CD14-positive monocyte (primary cell): ENCODE data around the gene HTRA3. TPM values are rescaled to one million over a fixed set of nuclear protein-coding genes. Genes with fewer than 3 reads are reported as not detected.

Experiments
- DNase-seq, 3 donors: peaks; one replicate each; pipeline ENCODE4 v3.0.0-alpha.2; 2011 to 2022
- H2AFZ ChIP-seq: 2 replicates; pipeline ENCODE4 v1.6.0; 2012; ENCODE audit warnings: mild to moderate bottlenecking, low read depth, low read length, inconsistent platforms; ENCODE audit not compliant: insufficient read depth, poor library complexity, severe bottlenecking
- H3K27ac ChIP-seq, 2 donors: 1 replicate in 1 of 2; 2 replicates in 1 of 2; pipeline ENCODE4 v1.5.1; 2012 to 2013; ENCODE audit warnings: low read length in 2 of 2, control low read depth in 1 of 2, inconsistent platforms in 1 of 2, low read depth in 1 of 2, mild to moderate bottlenecking in 1 of 2
- H3K27me3 ChIP-seq, 2 donors: one replicate each; pipeline versions ENCODE4 v1.6.0 to v1.6.1; 2011 to 2013; ENCODE audit warnings: low read length in 2 of 2; ENCODE audit not compliant: control insufficient read depth in 2 of 2, insufficient read depth in 2 of 2
- H3K36me3 ChIP-seq, 2 donors: replicated peaks in 1 of 2; 1 replicate in 1 of 2; 2 replicates in 1 of 2; pipeline versions ENCODE4 v1.5.1 to v1.6.1; 2012 to 2013; ENCODE audit warnings: low read length in 2 of 2, control low read depth in 1 of 2, inconsistent platforms in 1 of 2, mild to moderate bottlenecking in 1 of 2; ENCODE audit not compliant: insufficient read depth in 2 of 2, control insufficient read depth in 1 of 2
- H3K4me1 ChIP-seq, 2 donors: 1 replicate in 1 of 2; 2 replicates in 1 of 2; pipeline versions ENCODE4 v1.5.1 to v1.6.1; 2012 to 2013; ENCODE audit warnings: low read length in 2 of 2, control low read depth in 1 of 2, inconsistent platforms in 1 of 2, mild to moderate bottlenecking in 1 of 2, moderate library complexity in 1 of 2; ENCODE audit not compliant: insufficient read depth in 2 of 2, control insufficient read depth in 1 of 2
- H3K4me2 ChIP-seq: replicated peaks from 2 replicates; pipeline ENCODE3; 2012; ENCODE audit warnings: low read length, moderate library complexity, mild to moderate bottlenecking; ENCODE audit not compliant: poor library complexity, severe bottlenecking; ENCODE audit errors: extremely low read depth
- H3K4me3 ChIP-seq, 3 experiments: fragments of 200-600 bp in 1 of 3; sonication (generic) in 1 of 3; replicated peaks in 1 of 3; 1 replicate in 2 of 3; 2 replicates in 1 of 3; pipeline ENCODE4 v1.5.1; 2011 to 2013; ENCODE audit warnings: low read length in 3 of 3, mild to moderate bottlenecking in 3 of 3, control low read depth in 2 of 3, low read depth in 2 of 3, inconsistent platforms in 1 of 3, moderate library complexity in 1 of 3
- H3K79me2 ChIP-seq: 2 replicates; pipeline ENCODE4 v1.6.0; 2012; ENCODE audit warnings: mild to moderate bottlenecking, control low read depth, inconsistent platforms, low read length, moderate library complexity; ENCODE audit not compliant: insufficient read depth
- H3K9ac ChIP-seq: 2 replicates; pipeline ENCODE4 v1.6.0; 2017; ENCODE audit warnings: low read length, mild to moderate bottlenecking; ENCODE audit not compliant: insufficient read depth, poor library complexity, severe bottlenecking
- H3K9me3 ChIP-seq, 2 donors: replicated peaks in 1 of 2; 1 replicate in 1 of 2; 2 replicates in 1 of 2; pipeline versions ENCODE4 v1.5.1 to v1.6.1; 2012 to 2013; ENCODE audit warnings: low read length in 2 of 2, control low read depth in 1 of 2; ENCODE audit not compliant: control insufficient read depth in 1 of 2, insufficient read depth in 1 of 2
- H4K20me1 ChIP-seq: 2 replicates; pipeline ENCODE4 v1.6.0; 2012; ENCODE audit warnings: mild to moderate bottlenecking, low read length, control low read depth, moderate library complexity; ENCODE audit not compliant: insufficient read depth
- H3K27ac Mint-ChIP-seq, 7 donors: one replicate each; pipeline ENCODE4 v1.8.0; 2020; ENCODE audit warnings: mild to moderate bottlenecking in 7 of 7, mixed read lengths in 7 of 7, moderate library complexity in 6 of 7, inconsistent platforms in 2 of 7
- H3K27me3 Mint-ChIP-seq, 3 donors: one replicate each; pipeline ENCODE4 v1.8.0; 2021 to 2022; ENCODE audit warnings: low read depth in 3 of 3, mild to moderate bottlenecking in 3 of 3, mixed read lengths in 3 of 3, moderate library complexity in 3 of 3, inconsistent platforms in 1 of 3
- H3K36me3 Mint-ChIP-seq, 2 donors: one replicate each; pipeline ENCODE4 v1.8.0; 2020; ENCODE audit warnings: mixed read lengths in 2 of 2, inconsistent platforms in 1 of 2, mild to moderate bottlenecking in 1 of 2
- H3K4me1 Mint-ChIP-seq: one replicate; pipeline ENCODE4 v1.8.0; 2020; ENCODE audit warnings: mild to moderate bottlenecking, mixed read lengths
- H3K4me3 Mint-ChIP-seq, 2 donors: one replicate each; pipeline ENCODE4 v1.8.0; 2020; ENCODE audit warnings: mild to moderate bottlenecking in 2 of 2, mixed read lengths in 2 of 2, moderate library complexity in 1 of 2
- H3K9me3 Mint-ChIP-seq, 7 donors: one replicate each; pipeline ENCODE4 v1.8.0; 2020 to 2022; ENCODE audit warnings: mixed read lengths in 7 of 7, mild to moderate bottlenecking in 6 of 7, moderate library complexity in 6 of 7, inconsistent platforms in 2 of 7
- WGBS: methylation state at CpG from one replicate; pipeline ENCODE4 v1.1.5; 2013; ENCODE audit warnings: missing lambda C conversion rate; ENCODE audit not compliant: insufficient coverage; 5-methylcytosine and 5-hydroxymethylcytosine counted together
- intact Hi-C, 2 donors: fragments of 100-400 bp; cut with micrococcal nuclease; formaldehyde crosslinking; loops; one replicate each; pipeline versions ENCODE4 v1.15.0 to v1.15.1; 2023
- polyA plus RNA-seq, 3 donors: library from polyadenylated mRNA; depleted of rRNA in 1 of 3; unstranded in 2 of 3; stranded (reverse) in 1 of 3; fragments of 300-500 nt in 2 of 3; fragments of >200 nt in 1 of 3; fragmentation: Illumina TruSeq in 2 of 3; gene quantifications; 1 replicate in 2 of 3; 2 replicates in 1 of 3; pipeline ENCODE4 v1.2.3, GENCODE V29; 2012 to 2021
- TF ChIP-seq, protein P1 (sequence below): fragments of 200-600 bp; IDR thresholded peaks from one replicate; pipeline ENCODE4 v1.8.0; 2022; ENCODE audit warnings: antibody characterized with exemption, mild to moderate bottlenecking

HTRA3 gene
- polyA plus RNA-seq, 3 donors, result not detected

DNA sequence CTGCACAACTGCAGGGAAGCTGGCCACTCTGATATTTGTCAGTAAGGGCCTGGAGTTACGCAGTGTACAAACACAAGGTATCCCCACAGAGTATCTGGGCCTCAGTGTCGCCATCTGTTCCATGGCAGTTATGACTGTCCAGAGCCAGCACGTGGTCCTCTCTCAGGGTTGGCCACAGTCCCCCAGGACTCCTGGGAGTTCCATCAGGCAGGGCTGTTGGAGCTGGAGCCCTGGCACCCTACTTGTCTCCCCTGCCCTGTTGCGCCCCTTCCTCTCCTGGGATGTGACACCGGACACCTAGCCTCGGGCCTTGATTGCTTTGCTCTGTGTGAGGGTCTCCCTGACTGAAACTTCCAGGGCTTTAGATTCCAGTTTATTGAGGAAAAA, 8.4 kb downstream of the HTRA3 start:
- peaks cover 8 to 12% (median 12%) of the 10 kb centered on the region in 3 donors for H3K27me3 Mint-ChIP-seq
- Histone ChIP-seq H3K9ac (peak overlapping the region; percentile 4), H3K4me1 (peaks cover 9 to 13% of the 10 kb centered on the region in 2 donors), H3K36me3 (no peaks in the 10 kb centered on the region), H3K9me3 (no peaks in the 10 kb centered on the region), H3K79me2 (no peaks in the 10 kb centered on the region), H3K4me3 (no peak overlapping the region), H3K27ac (no peak overlapping the region), H3K4me2 (no peak overlapping the region), H3K27me3 (no peaks in the 10 kb centered on the region), H2AFZ (no peak overlapping the region), H4K20me1 (no peaks in the 10 kb centered on the region)
- intact Hi-C loops, result no loop called here
- H3K9me3 Mint-ChIP-seq, result no peaks in the 10 kb centered on the region
- peaks cover 28% of the 10 kb centered on the region for H3K4me1 Mint-ChIP-seq
- no peak for DNase-seq
- TF ChIP-seq, protein P1, sequence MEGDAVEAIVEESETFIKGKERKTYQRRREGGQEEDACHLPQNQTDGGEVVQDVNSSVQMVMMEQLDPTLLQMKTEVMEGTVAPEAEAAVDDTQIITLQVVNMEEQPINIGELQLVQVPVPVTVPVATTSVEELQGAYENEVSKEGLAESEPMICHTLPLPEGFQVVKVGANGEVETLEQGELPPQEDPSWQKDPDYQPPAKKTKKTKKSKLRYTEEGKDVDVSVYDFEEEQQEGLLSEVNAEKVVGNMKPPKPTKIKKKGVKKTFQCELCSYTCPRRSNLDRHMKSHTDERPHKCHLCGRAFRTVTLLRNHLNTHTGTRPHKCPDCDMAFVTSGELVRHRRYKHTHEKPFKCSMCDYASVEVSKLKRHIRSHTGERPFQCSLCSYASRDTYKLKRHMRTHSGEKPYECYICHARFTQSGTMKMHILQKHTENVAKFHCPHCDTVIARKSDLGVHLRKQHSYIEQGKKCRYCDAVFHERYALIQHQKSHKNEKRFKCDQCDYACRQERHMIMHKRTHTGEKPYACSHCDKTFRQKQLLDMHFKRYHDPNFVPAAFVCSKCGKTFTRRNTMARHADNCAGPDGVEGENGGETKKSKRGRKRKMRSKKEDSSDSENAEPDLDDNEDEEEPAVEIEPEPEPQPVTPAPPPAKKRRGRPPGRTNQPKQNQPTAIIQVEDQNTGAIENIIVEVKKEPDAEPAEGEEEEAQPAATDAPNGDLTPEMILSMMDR, result no peak
- no peaks in the 10 kb centered on the region for H3K36me3 Mint-ChIP-seq
- H3K4me3 Mint-ChIP-seq, result no peak overlapping the region
- no peak overlapping the region for H3K27ac Mint-ChIP-seq
- 61% methylated on average over 4 of the region's 6 CpGs for WGBS

DNA sequence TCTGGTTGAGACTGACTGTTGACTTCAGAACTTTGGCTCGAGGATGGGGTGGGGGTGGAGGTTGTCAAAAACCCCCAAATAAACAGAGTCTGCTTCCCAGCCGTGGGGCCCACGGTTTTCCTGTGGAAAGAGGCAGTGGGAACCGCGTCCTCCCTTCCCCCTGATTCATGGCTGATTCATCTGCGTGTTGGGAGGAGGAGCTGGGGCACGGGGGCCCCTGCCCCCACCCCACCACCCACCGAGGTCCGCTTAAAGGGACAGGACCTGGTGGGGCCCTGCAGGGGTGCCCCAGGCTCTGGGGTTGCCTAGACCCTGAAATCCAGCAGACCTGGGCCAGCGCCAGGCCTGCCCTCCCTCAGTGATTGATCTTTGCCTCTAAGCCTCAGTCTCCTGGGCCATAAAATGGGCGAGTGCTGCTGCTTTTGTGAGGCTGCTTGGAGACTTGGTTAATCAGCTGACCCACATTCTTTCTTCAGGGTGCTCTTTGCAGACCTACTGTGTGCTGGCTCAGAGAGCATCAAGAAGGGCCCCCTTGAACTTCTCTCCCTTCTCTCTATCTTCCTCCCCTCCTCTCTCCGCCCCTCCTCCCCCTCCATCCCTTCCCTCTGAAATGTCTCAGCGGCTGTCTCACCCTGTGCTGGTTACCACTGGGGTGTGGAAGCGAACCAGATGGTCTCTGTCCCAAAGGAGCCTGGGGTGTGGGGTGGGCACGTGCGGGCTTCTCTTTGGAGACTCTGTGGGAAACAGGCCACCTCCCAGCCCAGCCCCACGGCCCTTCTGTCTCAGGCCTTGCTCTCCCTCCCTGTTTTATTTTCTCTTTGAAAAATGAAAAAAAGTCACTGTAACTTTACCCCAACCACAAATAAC, 9.1 kb downstream of the HTRA3 start:
- Histone ChIP-seq H3K4me3 (no peak overlapping the region), H3K4me2 (no peak overlapping the region), H3K27me3 (no peaks in the 10 kb centered on the region), H3K36me3 (no peaks in the 10 kb centered on the region), H4K20me1 (no peaks in the 10 kb centered on the region), H3K4me1 (peaks cover 7 to 14% of the 10 kb centered on the region in 2 donors), H3K9ac (peak overlapping the region; percentile 4), H3K9me3 (no peaks in the 10 kb centered on the region), H3K27ac (no peak overlapping the region), H2AFZ (no peak overlapping the region), H3K79me2 (no peaks in the 10 kb centered on the region)
- Mint-ChIP-seq H3K27me3 (peaks cover 8 to 14% (median 12%) of the 10 kb centered on the region in 3 donors), H3K9me3 (no peaks in the 10 kb centered on the region), H3K4me3 (peak overlapping the region in 1 of 2 donors; percentile 21), H3K27ac (peak overlapping the region in 2 of 7 donors; percentile 53 to 58), H3K4me1 (peaks cover 26% of the 10 kb centered on the region), H3K36me3 (no peaks in the 10 kb centered on the region)
- intact Hi-C loops, result no loop called here
- 23% methylated on average over 4 of the region's 17 CpGs for WGBS
- TF ChIP-seq, protein P1, result no peak
- no peak for DNase-seq
